Central memory CD8-positive, alpha-beta T cell (primary cell): ENCODE results near the gene BFSP1.
A peak's percentile ranks its signal among the peaks of the same experiment; 100 is the strongest.

Source experiments
- ATAC-seq: fragments of 150-1000 bp; cut with Tn5 transposase; replicated peaks from 2 replicates; pipeline ENCODE4 v1.10.0; 2022; ENCODE audit warnings: mild to moderate bottlenecking, moderate FRiP score, moderate number of reproducible peaks; ENCODE audit not compliant: poor library complexity, severe bottlenecking; ENCODE audit errors: extremely low read depth
- DNase-seq, 2 donors: peaks; one replicate each; pipeline ENCODE4 v3.0.0; 2021; ENCODE audit warnings: low spot score in 2 of 2
- H3K27ac Mint-ChIP-seq: one replicate; pipeline ENCODE4 v1.8.0; 2022; ENCODE audit warnings: low read depth, mild to moderate bottlenecking, moderate library complexity, mixed read lengths
- H3K27me3 Mint-ChIP-seq: one replicate; pipeline ENCODE4 v1.8.0; 2022; ENCODE audit warnings: mixed read lengths
- H3K36me3 Mint-ChIP-seq: one replicate; pipeline ENCODE4 v1.8.0; 2022; ENCODE audit warnings: mild to moderate bottlenecking, moderate library complexity, mixed read lengths; ENCODE audit not compliant: insufficient read depth
- H3K4me1 Mint-ChIP-seq: one replicate; pipeline ENCODE4 v1.8.0; 2022; ENCODE audit warnings: mixed read lengths
- H3K4me3 Mint-ChIP-seq: one replicate; pipeline ENCODE4 v1.8.0; 2022; ENCODE audit warnings: mild to moderate bottlenecking, moderate library complexity, mixed read lengths
- H3K9me3 Mint-ChIP-seq: one replicate; pipeline ENCODE4 v1.8.0; 2022; ENCODE audit warnings: mixed read lengths

The BFSP1 gene

DNA sequence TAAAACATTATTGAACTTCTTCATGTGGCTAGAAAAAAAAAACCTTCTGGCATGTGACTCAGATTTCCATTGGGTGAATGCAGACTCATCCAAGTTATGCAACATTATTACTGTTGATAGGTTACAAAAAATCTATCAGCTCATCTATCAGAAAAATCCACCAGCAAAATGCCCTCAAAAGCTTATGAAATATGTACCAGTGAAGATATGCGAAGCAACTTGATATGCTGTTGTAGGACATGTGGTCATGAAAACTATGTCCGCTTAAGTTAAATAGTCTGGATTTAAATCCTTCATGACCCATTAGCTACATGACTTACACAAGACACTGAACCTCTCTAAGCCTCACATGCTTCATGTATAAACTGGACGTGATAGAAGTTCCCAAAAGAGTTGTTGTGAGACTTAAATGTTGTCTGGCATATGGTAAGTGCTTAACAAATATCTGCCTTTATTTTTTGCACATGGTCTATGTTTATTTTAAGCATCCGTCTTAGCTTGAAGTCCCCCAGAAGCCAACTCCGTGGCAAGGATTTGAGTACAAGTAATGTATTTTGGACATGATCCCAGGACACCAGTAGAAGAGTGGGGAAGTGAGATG lies 12.5 kb upstream of the BFSP1 start:
- ATAC-seq (no peak), DNase-seq (no peak)
- Mint-ChIP-seq H3K4me1 (no peaks in the 10 kb centered on the region), H3K27me3 (peaks cover 55% of the 10 kb centered on the region), H3K36me3 (no peaks in the 10 kb centered on the region), H3K27ac (no peak overlapping the region), H3K9me3 (no peaks in the 10 kb centered on the region), H3K4me3 (no peak overlapping the region)

DNA sequence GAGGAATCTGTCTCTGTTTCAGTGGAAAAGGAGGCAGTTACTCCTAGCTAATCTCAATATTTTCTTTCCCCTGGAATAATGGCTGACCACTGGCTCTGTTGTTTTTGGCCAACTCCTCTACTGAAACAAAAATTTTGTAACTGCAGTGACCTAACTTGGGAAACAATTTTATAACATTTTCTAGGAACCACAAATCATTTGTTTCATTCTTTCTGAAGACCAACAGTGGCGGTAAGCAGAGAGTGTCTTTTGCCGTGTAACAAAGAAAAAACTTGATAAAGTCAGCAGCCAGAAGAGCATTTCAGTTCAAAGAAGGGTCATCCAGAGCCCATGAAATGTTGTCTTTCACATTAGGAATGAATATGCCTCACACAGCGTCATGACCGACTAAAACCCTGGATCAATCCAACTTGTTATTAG lies 11.8 kb upstream of the BFSP1 start:
- Mint-ChIP-seq H3K4me3 (no peak overlapping the region), H3K27ac (no peak overlapping the region), H3K27me3 (peaks cover 61% of the 10 kb centered on the region), H3K4me1 (no peaks in the 10 kb centered on the region), H3K36me3 (no peaks in the 10 kb centered on the region), H3K9me3 (no peaks in the 10 kb centered on the region)
- DNase-seq (no peak), ATAC-seq (no peak)

DNA sequence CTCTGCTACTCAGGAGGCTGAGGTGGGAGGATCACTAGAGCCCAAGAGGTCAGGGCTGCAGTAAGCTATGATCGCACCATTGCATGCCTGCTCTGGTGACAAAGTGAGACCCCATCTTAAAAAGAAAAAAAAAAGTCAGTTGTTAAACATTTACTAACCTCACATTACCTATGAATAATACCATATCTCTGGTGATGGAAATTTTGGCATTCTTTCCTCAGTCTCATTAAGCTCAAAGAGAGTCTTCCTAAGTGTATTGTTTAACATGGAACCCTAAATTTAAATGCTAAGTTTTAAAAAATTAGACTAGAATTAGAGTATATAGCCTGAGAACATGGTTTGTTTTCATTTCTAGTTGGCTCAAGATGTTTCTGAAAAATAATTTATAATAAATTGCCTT lies 11.3 kb upstream of the BFSP1 start:
- DNase-seq: no peak

DNA sequence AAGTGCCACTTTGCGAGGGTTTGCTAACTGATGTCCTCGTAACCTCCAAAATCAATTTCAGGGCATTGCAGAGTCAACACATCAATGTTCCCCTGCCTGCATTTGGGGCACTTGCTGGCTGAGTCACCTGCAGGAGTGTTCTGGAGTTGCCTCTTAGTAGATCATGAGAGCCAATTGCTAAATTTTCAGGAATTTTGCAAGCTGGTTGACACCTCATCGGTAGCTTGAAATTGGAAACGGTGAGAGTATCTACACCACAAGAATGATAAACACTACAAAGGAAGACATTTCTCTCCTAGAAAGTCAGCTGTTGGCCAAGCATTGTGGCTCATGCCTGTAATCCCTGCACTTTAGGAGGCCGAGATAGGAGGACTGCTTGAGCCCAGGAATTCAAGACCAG lies 10.8 kb upstream of the BFSP1 start:
- Mint-ChIP-seq H3K27ac (no peak overlapping the region), H3K27me3 (peaks cover 69% of the 10 kb centered on the region), H3K36me3 (no peaks in the 10 kb centered on the region), H3K9me3 (no peaks in the 10 kb centered on the region), H3K4me1 (peaks cover 2% of the 10 kb centered on the region), H3K4me3 (no peak overlapping the region)
- ATAC-seq: no peak
- no peak for DNase-seq

More for the DNA sequence above, 11.3 kb upstream of the BFSP1 start:
- Mint-ChIP-seq H3K36me3 (no peaks in the 10 kb centered on the region), H3K27ac (no peak overlapping the region), H3K4me1 (no peaks in the 10 kb centered on the region), H3K9me3 (no peaks in the 10 kb centered on the region), H3K4me3 (no peak overlapping the region), H3K27me3 (peaks cover 67% of the 10 kb centered on the region)
- ATAC-seq: no peak

DNA sequence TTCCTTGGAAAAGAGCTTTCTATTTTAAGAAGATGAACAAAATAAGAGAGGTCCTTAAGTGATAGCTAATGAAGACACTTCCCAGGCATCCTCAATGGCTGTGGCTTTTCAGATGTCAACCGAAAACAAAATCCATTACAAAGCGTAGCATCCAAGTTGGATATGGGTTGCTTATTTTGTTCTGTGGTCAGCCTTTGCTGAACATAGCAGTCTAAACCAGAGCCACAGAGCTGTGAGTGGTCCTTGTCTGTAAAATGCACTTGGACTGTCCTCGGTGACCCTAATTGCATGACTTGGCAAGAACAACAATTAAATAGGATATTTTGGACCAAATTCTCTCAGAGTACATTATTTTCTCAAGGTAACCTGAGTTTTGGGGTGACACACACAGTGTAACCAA lies 10.4 kb upstream of the BFSP1 start:
- Mint-ChIP-seq H3K9me3 (no peaks in the 10 kb centered on the region), H3K4me3 (no peak overlapping the region), H3K4me1 (peaks cover 6% of the 10 kb centered on the region), H3K27me3 (peaks cover 69% of the 10 kb centered on the region), H3K27ac (no peak overlapping the region), H3K36me3 (no peaks in the 10 kb centered on the region)
- no peak for ATAC-seq
- no peak for DNase-seq

DNA sequence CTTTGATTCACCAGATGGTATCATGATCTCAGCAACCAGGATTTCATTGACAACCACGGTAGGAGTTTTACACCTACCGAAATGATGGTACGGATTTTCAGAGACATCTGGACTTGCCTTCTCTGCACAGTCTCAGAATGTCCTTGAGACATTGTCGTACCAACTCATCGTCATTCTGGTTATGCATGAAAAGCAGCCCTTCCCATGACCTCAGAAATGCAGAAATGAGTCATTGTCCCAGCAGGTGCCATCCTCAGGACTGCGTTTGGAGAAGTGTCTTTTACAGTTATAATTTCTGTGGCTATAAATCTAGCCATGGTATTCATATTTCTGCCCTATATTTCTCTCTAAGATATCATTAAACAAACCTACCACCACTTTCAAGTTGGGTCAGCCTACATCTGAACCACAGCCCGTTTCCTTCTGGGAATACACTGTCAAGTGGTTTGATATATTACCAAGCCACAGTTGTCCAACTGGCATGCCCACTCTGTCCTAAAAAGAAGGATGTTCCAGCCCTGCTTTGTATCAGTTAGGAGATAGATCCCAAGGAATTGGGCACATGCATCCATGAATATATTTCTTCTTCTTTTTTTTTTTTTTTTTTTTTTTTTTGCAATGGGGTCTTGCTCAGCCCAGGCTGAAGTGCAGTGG lies 7.5 kb upstream of the BFSP1 start:
- ATAC-seq (no peak), DNase-seq (no peak)
- H3K36me3 Mint-ChIP-seq: no peaks in the 10 kb centered on the region
- H3K4me3 Mint-ChIP-seq: no peak overlapping the region
- H3K27ac Mint-ChIP-seq: no peak overlapping the region
- peaks cover 46% of the 10 kb centered on the region for H3K27me3 Mint-ChIP-seq
- H3K4me1 Mint-ChIP-seq: peaks cover 12% of the 10 kb centered on the region
- no peaks in the 10 kb centered on the region for H3K9me3 Mint-ChIP-seq

DNA sequence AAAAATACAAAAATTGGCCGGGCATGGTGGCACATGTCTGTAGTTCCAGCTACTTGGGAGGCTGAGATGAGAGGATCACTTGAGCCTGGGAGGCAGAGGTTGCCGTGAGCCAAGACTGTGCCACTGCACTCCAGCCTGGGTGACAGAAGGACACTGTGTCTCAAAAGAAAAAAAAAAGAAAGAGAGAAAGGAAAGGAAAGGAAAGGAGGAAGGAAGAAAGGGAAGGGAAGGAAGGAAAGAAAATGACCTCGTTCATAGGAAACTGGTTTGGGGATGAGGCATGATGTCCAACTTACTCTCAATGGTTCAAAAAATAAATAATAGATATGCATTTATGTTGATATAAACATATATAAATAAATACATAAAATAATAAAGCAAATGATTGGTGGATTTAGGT lies 6.8 kb upstream of the BFSP1 start:
- ATAC-seq (no peak), DNase-seq (no peak)
- Mint-ChIP-seq H3K4me3 (no peak overlapping the region), H3K27ac (no peak overlapping the region), H3K9me3 (no peaks in the 10 kb centered on the region), H3K27me3 (peaks cover 39% of the 10 kb centered on the region), H3K4me1 (peaks cover 13% of the 10 kb centered on the region), H3K36me3 (no peaks in the 10 kb centered on the region)

DNA sequence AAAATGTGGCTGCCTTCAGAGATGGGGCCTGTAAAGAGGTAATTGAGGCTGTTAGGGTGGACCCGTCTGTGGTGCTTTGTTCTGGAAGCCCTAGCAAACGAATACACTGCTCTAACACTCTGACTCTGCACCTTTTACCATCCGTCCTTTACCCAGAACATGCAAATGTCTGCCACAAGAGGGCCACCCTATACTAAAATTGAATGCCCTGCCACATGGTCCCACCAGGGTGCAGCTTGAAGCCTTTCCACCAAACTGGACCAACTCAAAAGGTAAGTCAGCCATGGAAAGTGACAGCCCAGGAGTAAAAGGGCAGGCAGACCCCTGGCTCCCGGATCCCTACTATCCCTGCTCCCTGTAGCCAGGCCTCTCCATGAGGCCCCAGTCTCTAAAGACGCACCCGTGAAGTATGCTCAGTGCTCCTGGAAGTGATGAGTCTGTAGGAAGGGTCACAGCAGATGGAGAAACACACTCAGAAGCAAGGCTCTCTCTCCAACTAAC lies 5.8 kb upstream of the BFSP1 start:
- ATAC-seq: peak; percentile 92
- DNase-seq: peak; percentile 42 to 57
- H3K27me3 Mint-ChIP-seq: peaks cover 39% of the 10 kb centered on the region
- no peaks in the 10 kb centered on the region for H3K9me3 Mint-ChIP-seq
- H3K4me1 Mint-ChIP-seq: peaks cover 13% of the 10 kb centered on the region
- H3K4me3 Mint-ChIP-seq: no peak overlapping the region
- H3K27ac Mint-ChIP-seq: no peak overlapping the region
- no peaks in the 10 kb centered on the region for H3K36me3 Mint-ChIP-seq

DNA sequence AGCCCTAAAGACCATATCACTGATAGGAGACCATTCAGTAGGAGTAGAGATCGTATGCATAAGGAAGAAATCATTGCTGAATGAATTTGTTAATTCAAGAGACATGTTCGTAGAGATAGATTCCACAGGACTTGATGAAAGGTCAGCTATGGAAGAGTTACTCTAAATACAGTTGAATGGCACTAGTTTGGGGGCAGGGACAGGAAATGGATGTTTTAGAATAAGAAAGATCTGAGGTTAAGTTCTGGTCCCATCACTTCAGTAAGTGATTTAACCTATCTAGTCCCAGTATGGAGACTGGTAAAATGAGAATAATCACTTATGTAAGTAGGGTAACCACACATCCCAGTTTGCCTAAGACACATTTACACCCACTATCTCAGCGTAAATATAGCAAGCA lies 2.9 kb upstream of the BFSP1 start:
- no peaks in the 10 kb centered on the region for H3K9me3 Mint-ChIP-seq
- no peak for DNase-seq
- no peak overlapping the region for H3K4me3 Mint-ChIP-seq
- no peak for ATAC-seq
- peaks cover 13% of the 10 kb centered on the region for H3K4me1 Mint-ChIP-seq
- peaks cover 18% of the 10 kb centered on the region for H3K27me3 Mint-ChIP-seq
- no peaks in the 10 kb centered on the region for H3K36me3 Mint-ChIP-seq
- H3K27ac Mint-ChIP-seq: no peak overlapping the region

DNA sequence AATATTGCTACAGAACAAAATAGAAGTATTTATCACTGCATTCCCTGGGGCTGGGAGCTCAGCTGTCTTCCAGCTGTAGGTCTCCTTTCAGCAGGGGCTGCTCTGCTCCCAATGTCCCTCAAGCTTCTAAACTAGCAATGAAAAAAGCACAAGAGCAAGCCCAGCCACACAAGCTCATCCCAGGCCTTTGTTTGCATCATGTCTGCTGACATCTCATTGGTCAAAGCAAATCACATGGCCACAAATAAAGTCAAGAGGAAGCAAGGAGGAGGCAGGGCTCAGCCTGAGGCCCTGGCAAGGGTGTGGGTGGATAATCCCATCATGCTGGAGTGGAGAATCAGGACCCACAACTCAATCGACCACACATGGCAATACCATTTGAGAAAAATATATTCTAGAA lies 2.2 kb upstream of the BFSP1 start:
- DNase-seq (no peak), ATAC-seq (no peak)
- no peak overlapping the region for H3K27ac Mint-ChIP-seq
- no peak overlapping the region for H3K4me3 Mint-ChIP-seq
- H3K27me3 Mint-ChIP-seq: peaks cover 11% of the 10 kb centered on the region
- H3K4me1 Mint-ChIP-seq: peaks cover 13% of the 10 kb centered on the region
- no peaks in the 10 kb centered on the region for H3K9me3 Mint-ChIP-seq
- no peaks in the 10 kb centered on the region for H3K36me3 Mint-ChIP-seq

DNA sequence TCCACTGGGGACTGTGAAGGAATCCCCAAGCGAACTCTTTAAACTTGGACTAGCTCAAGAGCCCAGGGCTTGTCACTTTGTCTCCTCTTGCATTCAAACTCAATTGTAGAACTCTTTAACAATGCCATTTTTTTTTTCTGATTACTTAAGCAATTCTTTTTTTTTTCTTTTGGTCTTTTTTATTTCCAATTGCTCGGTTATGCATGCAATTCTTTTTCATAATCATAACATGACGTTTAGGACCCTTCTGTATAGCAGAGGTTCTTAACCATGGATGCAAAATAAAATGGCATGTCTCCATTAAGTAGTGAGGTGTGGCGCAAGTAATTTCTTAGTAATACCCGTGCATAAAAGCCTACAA lies 466 bp upstream of the BFSP1 start:
- H3K27me3 Mint-ChIP-seq: no peaks in the 10 kb centered on the region
- H3K27ac Mint-ChIP-seq: no peak overlapping the region
- H3K4me1 Mint-ChIP-seq: peaks cover 7% of the 10 kb centered on the region
- no peaks in the 10 kb centered on the region for H3K36me3 Mint-ChIP-seq
- no peak for ATAC-seq
- DNase-seq: no peak
- H3K4me3 Mint-ChIP-seq: peak overlapping the region; percentile 72
- no peaks in the 10 kb centered on the region for H3K9me3 Mint-ChIP-seq

DNA sequence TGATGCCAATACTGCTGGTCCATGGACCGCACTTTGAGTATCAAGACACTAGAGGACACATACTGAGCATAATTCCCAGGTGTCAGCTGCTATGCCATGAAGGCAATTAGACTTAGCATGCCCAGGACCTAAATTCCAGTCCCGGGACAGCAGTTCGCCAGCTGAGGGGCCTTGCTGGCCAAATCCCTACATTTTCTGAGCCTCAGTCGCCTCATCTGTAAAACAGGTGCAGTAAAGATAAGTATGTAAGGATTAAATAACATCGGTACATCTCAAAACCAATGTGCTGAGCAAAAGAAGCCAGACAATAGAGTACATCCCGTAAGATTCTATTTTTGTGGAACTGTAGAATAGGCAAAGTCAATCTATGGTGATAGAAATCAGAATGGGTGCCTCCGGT lies 1.0 kb downstream of the BFSP1 start:
- Mint-ChIP-seq H3K4me3 (peak overlapping the region; percentile 72), H3K9me3 (no peaks in the 10 kb centered on the region), H3K36me3 (no peaks in the 10 kb centered on the region), H3K27ac (no peak overlapping the region), H3K27me3 (no peaks in the 10 kb centered on the region), H3K4me1 (peaks cover 6% of the 10 kb centered on the region)
- ATAC-seq (no peak), DNase-seq (no peak)

DNA sequence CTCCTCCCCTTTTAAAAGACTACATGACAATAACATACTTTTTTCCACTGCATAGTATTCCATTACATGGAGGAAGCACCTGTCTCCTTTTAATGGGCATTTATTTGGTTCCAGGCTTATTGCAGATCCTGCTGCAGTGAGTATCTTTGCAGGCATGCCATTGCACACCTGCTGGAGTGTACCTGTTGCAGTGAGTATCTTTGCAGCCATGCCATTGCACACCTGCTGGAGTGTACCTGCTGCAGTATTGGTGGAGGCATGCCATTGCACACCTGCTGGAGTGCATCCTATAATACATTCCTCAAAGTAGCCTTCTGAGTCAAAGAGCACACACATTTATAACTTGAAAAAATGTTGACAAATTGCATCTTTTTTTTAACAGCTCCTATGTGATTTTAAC lies 1.6 kb downstream of the BFSP1 start:
- no peak for DNase-seq
- ATAC-seq: no peak
- no peaks in the 10 kb centered on the region for H3K27me3 Mint-ChIP-seq
- H3K9me3 Mint-ChIP-seq: no peaks in the 10 kb centered on the region
- H3K4me3 Mint-ChIP-seq: no peak overlapping the region
- H3K36me3 Mint-ChIP-seq: no peaks in the 10 kb centered on the region
- no peak overlapping the region for H3K27ac Mint-ChIP-seq
- peaks cover 6% of the 10 kb centered on the region for H3K4me1 Mint-ChIP-seq
